COLO829 (cell line): Measurements from ENCODE around the gene CAMK2N2.

Experiments
- DNase-seq: peaks from one replicate; pipeline ENCODE4 v3.0.0; 2012; ENCODE audit warnings: low spot score

Gene CAMK2N2

GRCh38 chr3:184261270-184261853, at the start of gene CAMK2N2:
TSS of gene CAMK2N2 (minus strand) at chr3:184261553. CDS start at chr3:184261285, 268 bp downstream.
- peak; percentile 63 for DNase-seq

- no peak for DNase-seq
Measured at GRCh38 chr3:184308744-184309143, 47.4 kb upstream of the CAMK2N2 start.

- DNase-seq, result no peak
Measured at GRCh38 chr3:184307915-184308314, 46.6 kb upstream of the CAMK2N2 start.

- no peak for DNase-seq
Measured at GRCh38 chr3:184306341-184306972, 45.1 kb upstream of the CAMK2N2 start.

GRCh38 chr3:184305577-184305976, 44.2 kb upstream of the CAMK2N2 start:
- DNase-seq, result no peak

- DNase-seq, result no peak
Measured at GRCh38 chr3:184300378-184300720, 39.0 kb upstream of the CAMK2N2 start.

GRCh38 chr3:184299488-184300377, 38.4 kb upstream of the CAMK2N2 start:
- DNase-seq, result no peak

GRCh38 chr3:184298759-184299487, 37.6 kb upstream of the CAMK2N2 start, which contains the start of gene PSMD2:
TSS of gene PSMD2 (plus strand) at chr3:184299241. CDS start at chr3:184299267, 26 bp downstream.
- peak; percentile 96 for DNase-seq

GRCh38 chr3:184296616-184297015, 35.3 kb upstream of the CAMK2N2 start:
- no peak for DNase-seq

GRCh38 chr3:184295771-184296170, 34.4 kb upstream of the CAMK2N2 start:
- no peak for DNase-seq

GRCh38 chr3:184291738-184292445, 30.5 kb upstream of the CAMK2N2 start:
- DNase-seq, result no peak

GRCh38 chr3:184291044-184291737, 29.8 kb upstream of the CAMK2N2 start:
- DNase-seq, result no peak

- DNase-seq, result no peak
Measured at GRCh38 chr3:184290331-184290730, 29.0 kb upstream of the CAMK2N2 start.

GRCh38 chr3:184289426-184289938, 28.1 kb upstream of the CAMK2N2 start:
- peak; percentile 75 for DNase-seq

GRCh38 chr3:184284696-184285095, 23.3 kb upstream of the CAMK2N2 start:
- DNase-seq, result peak; percentile 90

GRCh38 chr3:184283681-184284080, 22.3 kb upstream of the CAMK2N2 start:
- no peak for DNase-seq

- DNase-seq, result no peak
Measured at GRCh38 chr3:184282941-184283340, 21.6 kb upstream of the CAMK2N2 start.

- DNase-seq, result no peak
Measured at GRCh38 chr3:184277366-184277765, 16.0 kb upstream of the CAMK2N2 start.

GRCh38 chr3:184275961-184276910, 14.9 kb upstream of the CAMK2N2 start, which contains the start of gene ECE2:
TSS of gene ECE2 (plus strand) at chr3:184276022. CDS start at chr3:184276154, 132 bp downstream.
- DNase-seq, result no peak

GRCh38 chr3:184275381-184275701, 14.0 kb upstream of the CAMK2N2 start:
- DNase-seq, result no peak
